GM19035 (cell line): ENCODE measurements around the gene PRKCG.

Experiments
- ATAC-seq: cut with Tn5 transposase; IDR thresholded peaks from one replicate; pipeline ENCODE4 v1.9.1; 2021; ENCODE audit not compliant: unreplicated experiment

The PRKCG gene

DNA sequence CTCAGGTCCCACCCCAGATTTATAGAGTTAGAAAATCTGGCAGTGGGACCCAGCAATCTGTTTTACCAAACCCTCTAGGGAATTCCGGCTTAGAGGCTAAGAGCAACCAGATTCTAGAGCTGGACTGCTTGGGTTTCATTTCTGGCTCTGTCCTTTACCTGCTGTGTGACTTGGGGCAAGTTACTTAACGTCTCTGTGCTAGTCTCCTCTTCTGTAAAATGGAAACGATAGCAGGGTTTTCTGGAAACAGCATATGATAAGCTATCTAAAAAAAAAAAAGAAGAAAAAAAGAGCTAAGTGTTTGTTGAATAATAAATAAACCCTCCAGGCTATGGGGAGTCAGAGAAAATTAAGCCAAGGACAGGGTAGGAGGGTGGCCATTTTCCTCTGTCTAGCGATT, 15.5 kb downstream of the PRKCG start:
- ATAC-seq: no peak

DNA sequence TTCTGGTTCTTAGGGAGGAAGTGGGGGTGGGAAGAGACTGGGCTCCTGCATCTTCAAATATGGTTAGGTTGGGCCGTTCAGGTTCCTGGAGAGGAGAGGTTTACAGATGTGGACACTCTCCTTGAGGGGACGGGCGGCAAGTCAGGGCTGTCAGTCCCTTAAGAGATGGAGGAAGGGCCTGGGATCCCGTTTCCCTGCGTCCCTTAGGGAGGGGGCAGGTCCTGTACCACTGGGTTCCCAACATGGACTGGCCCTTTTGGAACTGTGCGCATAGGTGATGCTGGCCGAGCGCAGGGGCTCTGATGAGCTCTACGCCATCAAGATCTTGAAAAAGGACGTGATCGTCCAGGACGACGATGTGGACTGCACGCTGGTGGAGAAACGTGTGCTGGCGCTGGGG, 16.2 kb downstream of the PRKCG start:
- ATAC-seq: no peak

DNA sequence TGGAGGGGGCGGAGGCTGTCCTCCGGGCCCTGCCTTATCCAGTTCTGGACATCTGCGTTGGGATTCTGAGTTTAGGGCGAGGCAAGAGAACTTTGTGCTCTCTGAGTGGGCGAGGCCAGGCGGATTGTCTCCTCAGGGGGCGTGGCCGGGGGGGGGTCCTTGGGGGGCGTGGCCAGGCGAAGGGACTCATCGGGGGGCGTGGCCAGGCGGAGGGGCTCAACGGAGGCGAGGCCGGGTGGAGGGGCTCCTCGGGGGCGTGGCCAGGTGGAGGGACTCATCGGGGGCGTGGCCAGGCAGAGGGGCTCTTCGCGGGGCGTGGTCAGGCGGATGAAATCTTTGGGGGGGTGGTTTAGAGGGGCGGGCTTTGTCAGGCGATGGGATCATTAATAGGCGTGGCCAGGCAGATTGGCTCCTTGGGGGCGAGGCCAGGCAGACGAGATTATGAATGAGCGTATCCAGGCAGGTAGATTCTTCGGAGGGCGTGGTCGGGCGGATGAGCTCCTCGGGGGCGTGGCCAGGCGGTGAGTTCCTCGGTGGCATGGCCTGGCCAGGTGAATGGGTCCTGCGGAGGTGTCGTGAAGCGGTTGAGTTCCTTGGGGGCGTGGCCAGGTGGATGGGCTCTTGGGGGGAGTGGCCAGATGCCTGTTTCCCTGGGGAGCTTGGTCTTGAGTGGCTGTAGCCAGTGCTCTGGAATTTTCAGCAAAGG, 16.8 kb downstream of the PRKCG start:
- ATAC-seq: no peak

DNA sequence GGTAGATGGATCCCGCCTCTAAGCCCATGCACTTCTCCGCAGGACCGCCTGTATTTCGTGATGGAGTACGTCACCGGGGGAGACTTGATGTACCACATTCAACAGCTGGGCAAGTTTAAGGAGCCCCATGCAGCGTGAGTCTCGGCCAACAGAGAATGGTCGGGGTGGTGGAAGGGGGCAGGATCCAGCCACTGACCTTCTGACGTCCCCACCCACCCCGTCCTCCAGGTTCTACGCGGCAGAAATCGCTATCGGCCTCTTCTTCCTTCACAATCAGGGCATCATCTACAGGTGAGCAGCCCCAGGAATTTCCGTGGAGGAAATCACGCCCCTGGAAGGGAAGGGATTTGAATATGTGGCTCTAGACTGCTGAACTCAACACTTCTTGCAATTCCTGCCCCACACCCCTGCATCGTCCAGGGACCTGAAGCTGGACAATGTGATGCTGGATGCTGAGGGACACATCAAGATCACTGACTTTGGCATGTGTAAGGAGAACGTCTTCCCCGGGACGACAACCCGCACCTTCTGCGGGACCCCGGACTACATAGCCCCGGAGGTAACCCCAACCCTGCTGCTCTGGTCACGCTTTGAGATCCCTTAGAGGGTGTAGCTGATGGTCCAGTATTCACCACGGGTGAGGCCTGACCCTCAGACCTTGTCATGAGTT, 18.3 kb downstream of the PRKCG start:
- no peak for ATAC-seq

DNA sequence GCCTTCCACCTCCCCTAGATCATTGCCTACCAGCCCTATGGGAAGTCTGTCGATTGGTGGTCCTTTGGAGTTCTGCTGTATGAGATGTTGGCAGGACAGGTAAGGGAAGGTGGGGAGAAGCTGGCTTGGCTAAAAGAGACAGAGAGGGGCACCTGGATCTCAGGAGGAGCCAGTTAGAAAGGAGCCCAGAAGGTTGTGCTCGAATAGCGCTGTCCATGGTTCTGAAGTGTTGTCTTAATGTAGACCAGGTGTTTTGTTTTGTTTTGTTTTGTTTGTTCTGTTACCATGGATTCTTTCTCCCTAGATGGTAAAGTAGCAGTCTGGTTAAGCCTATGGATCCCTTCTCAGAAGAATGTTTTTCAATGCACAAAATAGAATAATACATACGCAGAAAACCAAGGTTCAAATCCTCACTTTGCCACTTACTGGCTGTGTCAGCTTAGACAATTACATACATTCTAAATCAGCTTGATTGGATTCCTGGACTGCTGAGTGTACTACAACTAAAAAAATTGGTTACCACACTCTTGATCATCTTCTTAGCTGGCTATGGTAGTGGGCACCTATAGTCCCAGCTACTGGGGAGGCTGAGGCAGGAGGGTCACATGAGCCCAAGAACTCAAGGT, 21.2 kb downstream of the PRKCG start:
- ATAC-seq: no peak

DNA sequence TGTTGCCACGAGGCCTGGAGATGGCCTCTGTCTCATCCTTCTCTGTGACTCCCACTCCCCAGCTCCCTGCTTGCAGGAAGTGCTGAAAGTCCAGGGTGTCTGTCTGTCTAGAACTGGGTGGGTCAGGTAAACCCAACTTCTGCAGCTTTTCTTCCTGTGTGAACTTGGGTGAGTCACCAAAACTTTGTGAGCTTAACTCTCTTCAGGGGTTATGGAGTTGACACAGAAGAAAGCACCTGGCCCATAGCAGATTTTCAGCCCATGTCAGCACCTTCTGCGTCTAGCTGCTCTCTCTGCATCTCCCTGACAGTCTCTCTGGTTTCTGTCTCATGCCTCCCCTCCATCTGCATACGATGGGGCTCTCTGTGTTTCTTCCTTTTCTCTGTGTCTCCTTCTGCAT, 22.9 kb downstream of the PRKCG start:
- ATAC-seq: no peak

DNA sequence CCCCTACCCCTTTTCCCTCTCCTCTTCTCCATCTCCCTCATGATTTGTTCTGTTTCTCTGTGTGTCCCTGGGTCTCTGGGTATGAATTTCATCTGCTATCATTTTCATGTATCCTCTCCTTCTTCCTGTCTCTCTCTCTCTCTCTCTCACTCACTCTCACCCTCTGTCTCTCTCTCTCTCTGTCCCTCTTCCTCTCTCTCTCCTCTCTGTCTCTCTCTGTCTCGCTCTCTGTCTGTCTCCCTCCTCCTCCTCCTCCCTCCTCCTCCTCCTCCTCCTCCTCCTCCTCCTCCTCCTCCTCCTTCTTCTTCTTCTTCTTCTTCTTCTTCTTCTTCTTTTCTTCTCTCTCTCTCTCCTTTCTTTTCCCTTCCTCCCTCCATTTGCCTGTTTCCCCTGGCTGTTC, 23.8 kb downstream of the PRKCG start:
- ATAC-seq: no peak

DNA sequence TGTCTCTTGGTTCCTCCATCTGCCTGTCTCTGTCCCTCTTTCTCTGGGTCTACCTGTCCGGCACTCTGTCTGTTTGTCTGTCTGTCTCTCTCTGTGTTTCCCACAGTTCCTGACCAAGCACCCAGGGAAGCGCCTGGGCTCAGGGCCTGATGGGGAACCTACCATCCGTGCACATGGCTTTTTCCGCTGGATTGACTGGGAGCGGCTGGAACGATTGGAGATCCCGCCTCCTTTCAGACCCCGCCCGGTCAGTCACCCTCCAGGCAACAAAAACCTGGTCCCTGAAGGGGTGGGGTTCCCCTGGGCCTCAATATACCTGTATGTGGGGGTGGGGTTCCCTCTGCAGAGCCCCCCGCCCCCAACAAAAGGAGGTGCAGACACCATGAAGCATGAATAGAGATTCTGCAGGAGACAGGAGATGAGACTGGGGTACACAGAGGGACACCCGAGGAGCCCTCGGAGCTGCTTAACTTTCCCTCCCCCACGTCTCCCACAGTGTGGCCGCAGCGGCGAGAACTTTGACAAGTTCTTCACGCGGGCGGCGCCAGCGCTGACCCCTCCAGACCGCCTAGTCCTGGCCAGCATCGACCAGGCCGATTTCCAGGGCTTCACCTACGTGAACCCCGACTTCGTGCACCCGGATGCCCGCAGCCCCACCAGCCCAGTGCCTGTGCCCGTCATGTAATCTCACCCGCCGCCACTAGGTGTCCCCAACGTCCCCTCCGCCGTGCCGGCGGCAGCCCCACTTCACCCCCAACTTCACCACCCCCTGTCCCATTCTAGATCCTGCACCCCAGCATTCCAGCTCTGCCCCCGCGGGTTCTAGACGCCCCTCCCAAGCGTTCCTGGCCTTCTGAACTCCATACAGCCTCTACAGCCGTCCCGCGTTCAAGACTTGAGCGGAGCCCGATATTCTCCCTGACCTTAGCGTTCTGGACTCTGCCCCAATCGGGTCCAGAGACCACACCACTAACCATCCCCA, 24.5 kb downstream of the PRKCG start:
- no peak for ATAC-seq

DNA sequence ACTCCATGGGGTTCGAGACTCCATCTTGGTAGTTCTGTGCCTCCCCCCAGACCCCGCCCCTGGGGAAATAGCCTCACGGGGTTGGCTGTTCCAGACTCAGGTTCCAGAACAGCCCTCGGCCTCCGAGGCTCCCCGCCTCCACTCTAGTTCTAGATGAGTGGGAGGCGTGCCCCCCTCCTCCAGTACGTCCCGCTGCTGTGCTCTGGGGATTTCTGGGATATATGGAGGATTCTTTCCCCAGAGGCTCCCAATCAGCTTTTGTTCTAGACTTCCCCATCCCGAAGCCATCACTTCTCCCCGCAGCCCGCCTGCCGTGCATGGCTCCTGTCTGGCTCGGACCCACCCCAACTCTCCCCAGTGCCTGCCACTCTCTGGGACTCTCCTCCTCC, 25.2 kb downstream of the PRKCG start:
- no peak for ATAC-seq

DNA sequence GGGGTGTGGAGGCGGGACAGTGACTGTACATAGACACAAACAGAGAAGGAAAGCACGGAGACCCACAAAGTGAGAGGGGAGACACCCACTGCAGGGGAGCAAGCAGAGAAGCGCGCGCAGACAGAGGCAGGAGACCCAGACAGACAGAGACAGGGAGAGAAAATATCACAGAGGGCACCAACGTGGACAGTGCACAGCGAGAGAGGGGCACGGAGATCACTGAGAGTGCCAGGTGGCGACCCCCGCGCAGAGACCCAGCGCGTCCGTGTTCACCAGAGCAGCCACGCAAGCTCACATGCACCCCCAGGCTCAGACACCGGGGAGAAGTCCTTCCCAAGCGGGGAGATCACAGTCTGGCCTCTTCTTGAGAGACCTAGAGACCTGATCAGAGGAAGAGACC, 25.7 kb downstream of the PRKCG start:
- no peak for ATAC-seq

DNA sequence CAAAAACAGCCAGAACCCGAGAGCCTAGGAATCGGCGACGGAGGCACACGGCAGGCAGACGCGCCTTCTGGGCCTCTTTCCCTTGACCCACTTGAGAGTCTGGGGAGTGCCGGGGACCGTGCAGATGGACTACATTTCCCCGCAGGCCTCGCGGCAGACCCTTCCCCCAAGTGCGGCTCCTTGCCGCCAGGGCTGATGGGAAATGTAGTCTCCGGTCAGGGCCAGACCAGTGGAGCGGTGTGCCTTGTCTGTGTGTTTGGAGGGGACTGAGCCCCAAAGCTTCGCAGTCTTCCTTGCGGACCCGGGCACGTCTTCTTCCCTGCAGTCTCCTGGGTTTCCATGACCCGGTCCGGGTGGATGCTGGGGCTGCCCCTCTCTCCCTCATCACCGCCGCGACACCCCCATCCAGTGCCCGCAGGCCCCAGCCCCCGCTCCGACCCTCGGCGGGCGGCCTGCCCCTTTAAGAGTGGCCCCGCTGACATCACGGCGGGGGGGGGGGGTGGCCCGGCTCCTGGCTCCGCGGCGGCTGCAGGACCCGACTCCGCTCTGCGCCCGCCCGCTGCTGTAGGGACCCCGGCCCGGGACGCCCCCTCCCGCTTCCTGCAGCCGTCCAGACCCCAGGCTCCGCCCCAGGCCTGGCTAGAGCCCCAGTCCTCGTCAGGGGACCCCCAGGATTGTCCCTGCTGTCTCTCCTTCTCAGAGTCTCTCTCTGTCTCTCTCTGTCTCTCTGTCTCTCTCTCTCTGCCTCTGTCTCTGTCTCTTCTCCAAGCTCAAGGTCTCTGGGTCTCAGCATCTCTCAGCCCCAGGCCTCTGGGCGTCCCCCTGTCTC, 26.3 kb downstream of the PRKCG start:
- ATAC-seq: no peak

DNA sequence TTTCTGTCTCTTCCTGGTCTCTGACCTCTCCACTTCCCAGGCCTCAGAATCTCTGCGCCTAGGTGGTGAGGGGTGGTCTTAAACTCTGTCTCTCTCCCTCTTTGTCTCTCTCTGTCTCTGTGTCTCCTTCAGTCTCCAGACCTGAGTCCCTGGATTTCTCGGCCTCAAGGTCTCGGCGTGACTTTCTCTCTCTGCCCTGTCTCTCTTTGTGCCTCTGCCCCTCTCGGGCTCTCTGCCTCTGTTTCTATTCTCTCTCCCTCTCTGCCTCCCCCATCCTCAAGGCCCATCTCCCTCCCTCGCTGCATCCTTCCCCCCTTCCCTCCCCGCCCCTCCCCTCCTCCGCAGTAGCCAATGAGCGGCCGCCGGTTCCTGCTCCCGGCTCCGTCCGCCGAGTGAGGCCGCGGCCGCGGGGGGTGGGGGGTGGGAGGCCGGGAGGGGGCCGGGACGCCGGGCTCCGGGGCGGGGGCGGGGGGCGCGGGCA, 27.0 kb downstream of the PRKCG start, which contains the start of gene CACNG7:
CACNG7 (plus strand) TSS at position 344 of the 481 bp plus-strand sequence. CDS start 3,554 bp downstream, outside the sequence.
- ATAC-seq: no peak

DNA sequence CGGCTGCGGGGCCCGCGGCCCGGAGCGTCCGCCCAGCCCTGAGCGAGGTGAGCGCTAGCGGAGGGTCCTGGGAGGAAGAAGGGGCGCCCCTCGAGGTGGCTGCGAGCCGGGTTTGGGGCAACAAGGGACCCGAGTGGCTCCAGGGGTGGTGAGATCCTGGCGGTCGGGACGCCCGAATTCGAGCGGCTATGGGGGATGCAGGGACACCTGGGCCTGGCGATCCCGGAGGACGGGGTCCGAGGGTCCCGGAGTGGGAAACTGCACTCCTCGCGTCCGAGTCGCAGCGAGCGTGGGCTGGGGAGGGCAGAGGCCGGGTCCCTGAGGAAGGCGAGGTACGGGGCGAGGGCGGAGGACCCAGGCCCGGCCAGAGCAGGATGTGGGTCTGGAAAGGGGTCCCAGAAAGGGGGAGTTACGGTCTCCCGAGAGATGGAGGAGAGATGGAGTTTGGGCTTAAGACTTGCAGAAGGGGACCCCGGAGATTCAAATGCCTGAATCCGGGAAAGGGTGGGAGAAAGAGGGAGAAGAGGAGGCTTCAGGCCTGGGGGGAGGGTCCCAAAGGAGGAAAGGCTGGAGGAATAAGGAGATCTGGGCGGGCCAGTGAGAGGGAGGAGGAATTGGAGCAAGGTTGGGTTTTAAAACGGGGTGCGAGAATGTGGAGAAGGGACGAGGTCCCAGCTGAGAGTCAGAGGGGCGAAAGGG, 27.6 kb downstream of the PRKCG start:
- no peak for ATAC-seq

DNA sequence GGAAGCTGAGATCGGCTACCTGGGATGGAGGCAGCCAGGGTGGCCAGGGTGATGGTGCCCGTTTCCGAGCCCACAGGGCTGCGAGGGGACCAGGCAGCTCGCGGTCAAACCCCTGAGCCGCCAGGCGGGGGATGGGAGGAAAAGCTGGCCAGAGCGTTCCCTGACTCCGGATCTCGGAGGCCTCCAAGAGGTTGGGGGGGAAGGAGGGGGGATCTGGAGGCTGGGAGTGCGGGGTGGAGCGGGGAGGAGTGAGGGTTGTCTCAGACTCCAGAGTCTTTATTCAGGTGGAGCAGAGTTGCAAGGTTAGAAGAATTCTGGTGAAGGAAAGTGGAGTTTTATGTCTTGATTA, 28.1 kb downstream of the PRKCG start:
- ATAC-seq: no peak

DNA sequence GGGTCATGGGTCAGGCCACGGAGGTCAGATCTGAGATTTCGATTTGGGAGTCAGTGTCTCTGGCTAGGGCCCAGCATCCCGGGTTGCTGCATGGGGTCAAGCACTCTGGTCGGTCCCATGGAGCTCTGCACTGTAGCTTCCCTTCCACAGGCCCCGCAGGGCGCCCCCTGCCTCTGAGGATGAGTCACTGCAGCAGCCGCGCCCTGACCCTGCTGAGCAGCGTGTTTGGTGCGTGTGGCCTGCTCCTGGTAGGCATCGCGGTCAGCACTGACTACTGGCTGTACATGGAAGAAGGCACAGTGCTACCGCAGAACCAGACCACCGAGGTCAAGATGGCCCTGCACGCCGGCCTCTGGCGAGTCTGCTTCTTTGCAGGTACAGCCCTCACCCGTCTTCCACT, 30.7 kb downstream of the PRKCG start:
- no peak for ATAC-seq

DNA sequence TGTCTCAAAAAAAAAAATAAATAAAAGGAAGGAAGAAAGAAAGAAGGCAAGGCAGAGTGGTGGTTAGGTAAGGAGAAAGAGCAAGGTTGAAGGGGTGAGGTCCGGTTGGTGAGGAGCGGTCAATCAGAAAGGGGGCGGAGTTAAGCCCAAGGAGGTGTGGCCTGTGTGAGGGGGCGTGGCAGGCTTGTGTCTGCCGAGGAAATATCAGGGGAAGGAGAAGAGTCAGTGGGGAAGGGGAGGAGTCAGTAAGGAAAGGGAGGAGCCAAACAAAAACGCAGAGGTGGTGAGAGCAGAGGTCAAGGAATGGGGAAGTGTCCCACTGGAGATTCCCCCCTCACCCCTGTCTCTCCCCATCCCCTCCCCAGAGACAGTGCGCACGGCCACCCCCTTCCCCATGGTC, 33.0 kb downstream of the PRKCG start:
- no peak for ATAC-seq

DNA sequence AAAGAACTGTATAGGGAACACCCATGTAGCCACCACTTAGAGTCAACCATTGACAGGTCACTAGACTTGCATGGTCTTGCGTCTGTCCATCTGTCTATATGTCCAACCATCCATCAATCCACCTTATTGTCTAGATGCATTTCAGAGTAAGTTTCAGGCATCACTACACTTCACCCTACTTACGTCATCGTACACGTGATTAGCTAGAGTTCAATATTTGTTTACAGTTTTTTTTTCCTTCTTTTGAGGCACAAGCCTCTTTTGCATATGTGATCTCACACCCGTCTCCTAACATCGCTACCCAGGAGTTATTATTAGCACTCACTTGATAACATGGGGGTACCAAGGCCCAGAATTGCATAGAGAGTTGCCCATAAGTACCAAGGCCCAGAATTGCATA, 34.0 kb downstream of the PRKCG start:
- no peak for ATAC-seq

DNA sequence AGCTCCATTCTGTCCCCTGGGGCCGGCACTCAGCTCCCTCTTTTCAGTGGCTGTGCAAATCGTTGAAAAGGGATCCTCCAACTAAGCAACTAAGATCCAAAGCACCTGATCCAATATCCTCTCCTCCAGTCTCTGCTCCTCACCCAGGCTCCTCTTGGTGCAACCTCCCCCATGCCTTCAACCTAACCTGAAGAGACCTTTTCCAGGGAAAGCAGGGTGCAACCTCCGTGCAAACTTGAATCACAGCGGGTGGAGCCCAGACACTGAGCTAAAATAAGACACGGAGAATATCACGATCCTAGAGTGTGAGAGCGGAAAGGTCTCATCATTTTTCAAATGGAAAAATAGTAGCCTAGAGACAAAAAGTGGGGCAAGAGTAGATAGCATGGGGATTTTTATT, 35.4 kb downstream of the PRKCG start:
- no peak for ATAC-seq

DNA sequence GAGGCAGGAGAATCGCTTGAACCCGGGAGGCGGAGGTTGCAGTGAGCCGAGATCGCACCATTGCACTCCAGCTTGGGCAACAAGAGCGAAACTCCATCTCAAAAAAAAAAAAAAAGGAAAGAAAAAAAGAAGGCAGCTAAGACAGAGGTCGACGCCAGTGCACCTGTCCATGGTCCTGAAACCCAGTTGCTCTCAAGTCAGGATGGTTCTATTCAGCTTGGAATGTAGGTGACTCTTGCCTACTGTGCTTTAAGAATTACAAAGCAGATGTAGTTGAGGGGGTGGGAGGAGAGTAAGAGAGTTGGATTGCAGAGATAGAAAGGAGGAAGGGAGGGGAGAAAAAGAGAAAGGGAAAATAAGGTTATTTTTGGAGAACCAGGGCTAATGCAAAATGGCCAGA, 45.7 kb downstream of the PRKCG start:
- ATAC-seq: no peak

DNA sequence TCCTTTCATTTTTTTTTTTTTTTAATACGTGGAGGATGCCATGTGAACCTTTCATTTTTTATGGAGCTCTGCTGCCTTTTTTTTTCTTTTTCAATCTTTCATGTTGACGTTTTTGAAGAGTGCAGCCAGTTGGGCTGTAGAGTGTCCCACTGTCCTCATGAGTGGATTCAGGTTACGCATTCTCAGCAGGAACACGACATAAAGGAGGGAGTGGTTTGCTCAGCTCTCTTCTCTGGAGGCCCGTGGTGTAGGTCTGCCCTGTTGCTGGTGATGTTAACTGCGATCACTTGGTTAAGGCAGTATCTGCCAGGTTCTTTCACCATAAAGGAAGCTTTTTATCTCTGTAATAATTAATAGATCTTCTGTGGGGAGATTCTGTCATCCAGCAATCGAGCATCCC, 54.0 kb downstream of the PRKCG start:
- no peak for ATAC-seq
